HEK293 (cell line): ENCODE data around the gene TAGLN.
A peak's percentile ranks its signal among the peaks of the same experiment; 100 is the strongest.

Experiments used
- MYNN ChIP-seq: fragments of 450-650 bp; formaldehyde crosslinking; IDR thresholded peaks from 2 replicates; pipeline ENCODE4 v1.5.1; 2016; ENCODE audit warnings: missing biosample characterization, missing genetic modification characterization, borderline replicate concordance
- ZNF211 ChIP-seq: fragments of 450-650 bp; formaldehyde crosslinking; IDR thresholded peaks from 2 replicates; pipeline ENCODE4 v1.5.1; 2016; ENCODE audit warnings: low read depth, missing biosample characterization, missing genetic modification characterization
- ZNF416 ChIP-seq: fragments of 450-650 bp; formaldehyde crosslinking; IDR thresholded peaks from 2 replicates; pipeline ENCODE4 v1.5.1; 2016; ENCODE audit warnings: missing biosample characterization, missing genetic modification characterization
- ZNF561 ChIP-seq: fragments of 450-650 bp; IDR thresholded peaks from 2 replicates; pipeline ENCODE4 v1.5.1; 2018; ENCODE audit warnings: missing biosample characterization, missing genetic modification characterization, borderline replicate concordance
- TF ChIP-seq, protein P1 (sequence below): fragments of 450-650 bp; formaldehyde crosslinking; IDR thresholded peaks from 2 replicates; pipeline ENCODE4 v1.5.1; 2016; ENCODE audit warnings: missing biosample characterization, missing genetic modification characterization

- no peak for TF ChIP-seq ZNF211 (tag by site-specific recombination)
- TF ChIP-seq, protein P1, sequence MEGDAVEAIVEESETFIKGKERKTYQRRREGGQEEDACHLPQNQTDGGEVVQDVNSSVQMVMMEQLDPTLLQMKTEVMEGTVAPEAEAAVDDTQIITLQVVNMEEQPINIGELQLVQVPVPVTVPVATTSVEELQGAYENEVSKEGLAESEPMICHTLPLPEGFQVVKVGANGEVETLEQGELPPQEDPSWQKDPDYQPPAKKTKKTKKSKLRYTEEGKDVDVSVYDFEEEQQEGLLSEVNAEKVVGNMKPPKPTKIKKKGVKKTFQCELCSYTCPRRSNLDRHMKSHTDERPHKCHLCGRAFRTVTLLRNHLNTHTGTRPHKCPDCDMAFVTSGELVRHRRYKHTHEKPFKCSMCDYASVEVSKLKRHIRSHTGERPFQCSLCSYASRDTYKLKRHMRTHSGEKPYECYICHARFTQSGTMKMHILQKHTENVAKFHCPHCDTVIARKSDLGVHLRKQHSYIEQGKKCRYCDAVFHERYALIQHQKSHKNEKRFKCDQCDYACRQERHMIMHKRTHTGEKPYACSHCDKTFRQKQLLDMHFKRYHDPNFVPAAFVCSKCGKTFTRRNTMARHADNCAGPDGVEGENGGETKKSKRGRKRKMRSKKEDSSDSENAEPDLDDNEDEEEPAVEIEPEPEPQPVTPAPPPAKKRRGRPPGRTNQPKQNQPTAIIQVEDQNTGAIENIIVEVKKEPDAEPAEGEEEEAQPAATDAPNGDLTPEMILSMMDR (tag by site-specific recombination), result no peak
- TF ChIP-seq MYNN (tag by site-specific recombination), result no peak
- TF ChIP-seq ZNF416 (tag by site-specific recombination), result no peak
- TF ChIP-seq ZNF561 (tag by site-specific recombination), result peak; percentile 49; the same call in 1 of the 2 replicates
These were observed 20.7 kb upstream of the TAGLN start, which contains the start of gene SIDT2 for GRCh38 chr11:117178210-117179034.
